ENCODE results near the gene APIP.

Gene APIP

DNA sequence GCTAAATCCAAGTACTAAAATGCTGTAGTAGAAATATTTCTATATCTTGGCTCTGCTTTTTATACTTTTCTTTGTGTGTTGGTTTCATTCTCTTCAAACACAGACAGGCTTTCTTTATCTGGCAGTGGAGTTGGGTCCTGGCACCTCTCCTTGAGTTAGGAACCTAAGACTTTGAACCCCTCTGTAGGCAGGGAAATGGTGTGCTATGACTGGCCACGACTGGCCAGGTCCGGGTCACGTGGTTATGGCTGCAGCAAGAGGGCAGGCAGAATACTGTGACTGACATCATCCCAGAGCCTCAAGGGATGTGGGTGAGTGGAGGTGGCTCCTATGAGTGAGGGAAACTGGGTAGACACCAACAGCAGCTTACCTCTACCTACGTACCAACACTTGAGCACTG is 42.0 kb downstream of the APIP start:
- Histone ChIP-seq H3K9me3 (ENCODE audit: insufficient read depth, low read depth, low read length) (no peaks in the 10 kb centered on the region), H3K4me1 (ENCODE audit: insufficient read depth, low read length) (no peaks in the 10 kb centered on the region), H3K36me3 (ENCODE audit: insufficient read depth, low read depth, low read length) (peaks cover 15% of the 10 kb centered on the region), H3K4me3 (ENCODE audit: low read length) (no peak overlapping the region), H3K27me3 (ENCODE audit: insufficient read depth, low read length) (no peaks in the 10 kb centered on the region), H3K9ac (ENCODE audit: low read depth, low read length) (no peak overlapping the region), H3K27ac (ENCODE audit: low read length) (no peak overlapping the region)

DNA sequence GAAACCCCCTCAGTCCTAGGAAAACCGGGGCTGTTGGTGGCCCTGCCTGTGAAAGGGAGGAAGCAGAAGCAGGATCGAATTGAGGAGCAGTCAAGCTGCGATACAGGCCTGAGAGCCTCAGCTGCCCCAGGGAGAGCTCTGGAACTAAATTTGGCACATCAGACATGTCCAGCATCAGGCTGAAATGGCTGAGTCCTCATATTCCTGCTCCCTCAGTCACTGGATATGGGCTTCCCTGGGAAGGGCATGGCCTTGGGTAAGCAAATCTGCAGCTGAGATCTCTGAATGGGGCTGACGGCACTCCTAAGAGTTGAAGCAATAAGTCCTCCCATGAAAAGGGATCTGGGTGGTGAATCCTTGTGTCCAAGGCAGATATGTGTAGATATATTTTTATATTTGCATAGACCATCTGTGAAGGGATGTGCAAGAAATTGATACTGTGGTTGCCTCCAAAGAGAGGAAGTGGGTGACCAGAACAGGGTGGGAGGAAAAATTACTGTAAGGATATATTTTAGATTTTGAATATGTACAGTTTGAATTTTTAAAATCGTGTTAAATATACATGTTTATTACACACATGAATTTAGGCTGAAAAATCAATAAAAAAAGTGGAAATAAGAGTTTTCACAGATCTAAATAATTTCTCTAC is 45.5 kb downstream of the APIP start:
- no peaks in the 10 kb centered on the region for H3K4me1 ChIP-seq (ENCODE audit: insufficient read depth, low read length)
- no peaks in the 10 kb centered on the region for H3K36me3 ChIP-seq (ENCODE audit: insufficient read depth, low read depth, low read length)
- H3K27me3 ChIP-seq (ENCODE audit: insufficient read depth, low read length): no peaks in the 10 kb centered on the region
- no peaks in the 10 kb centered on the region for H3K9me3 ChIP-seq (ENCODE audit: insufficient read depth, low read depth, low read length)
- no peak overlapping the region for H3K9ac ChIP-seq (ENCODE audit: low read depth, low read length)
- H3K27ac ChIP-seq (ENCODE audit: low read length): no peak overlapping the region
- no peak overlapping the region for H3K4me3 ChIP-seq (ENCODE audit: low read length)

DNA sequence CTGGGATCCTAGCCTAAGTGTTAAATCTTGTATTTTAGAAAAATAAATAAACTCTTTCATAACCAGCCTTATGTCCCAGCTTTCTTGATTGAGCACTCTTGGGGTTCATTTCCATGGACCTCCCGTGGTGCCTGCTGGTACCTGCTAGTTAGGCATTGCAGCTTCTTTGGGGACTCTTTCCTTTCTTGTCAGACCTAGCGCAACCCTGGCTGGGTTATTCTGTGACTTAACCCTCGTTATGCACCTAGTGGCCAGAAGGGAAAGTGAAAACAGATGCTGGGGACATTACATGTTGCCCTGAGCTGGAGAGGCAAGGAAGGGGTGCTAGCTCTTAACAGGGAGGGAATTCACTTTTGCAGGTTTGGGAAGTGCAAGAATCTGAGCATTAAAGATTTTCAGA is 46.8 kb downstream of the APIP start:
- Histone ChIP-seq H3K27me3 (ENCODE audit: insufficient read depth, low read length) (no peaks in the 10 kb centered on the region), H3K36me3 (ENCODE audit: insufficient read depth, low read depth, low read length) (no peaks in the 10 kb centered on the region), H3K4me1 (ENCODE audit: insufficient read depth, low read length) (no peaks in the 10 kb centered on the region), H3K9ac (ENCODE audit: low read depth, low read length) (no peak overlapping the region), H3K27ac (ENCODE audit: low read length) (no peak overlapping the region), H3K4me3 (ENCODE audit: low read length) (no peak overlapping the region), H3K9me3 (ENCODE audit: insufficient read depth, low read depth, low read length) (no peaks in the 10 kb centered on the region)

DNA sequence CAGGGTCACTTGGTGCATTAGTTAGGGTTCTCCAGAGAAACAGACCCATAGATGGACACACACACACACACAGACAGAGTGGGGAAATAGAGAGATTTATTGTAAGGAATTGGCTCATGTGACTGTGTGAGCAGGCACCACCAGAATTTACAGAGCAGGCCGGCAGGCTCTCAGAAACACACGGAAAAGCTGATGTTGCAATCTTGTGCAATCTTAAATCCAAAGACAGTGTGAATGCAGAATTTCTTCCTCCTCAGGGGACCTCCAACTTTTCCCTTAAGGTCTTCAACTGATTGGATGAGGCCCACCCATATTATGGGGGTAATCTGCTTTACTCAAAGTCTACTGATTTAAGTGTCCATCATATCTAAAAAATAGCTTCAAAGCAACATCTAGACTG is 49.8 kb downstream of the APIP start:
- H3K36me3 ChIP-seq (ENCODE audit: insufficient read depth, low read depth, low read length): no peaks in the 10 kb centered on the region
- no peak overlapping the region for H3K27ac ChIP-seq (ENCODE audit: low read length)
- no peak overlapping the region for H3K4me3 ChIP-seq (ENCODE audit: low read length)
- no peaks in the 10 kb centered on the region for H3K9me3 ChIP-seq (ENCODE audit: insufficient read depth, low read depth, low read length)
- H3K4me1 ChIP-seq (ENCODE audit: insufficient read depth, low read length): no peaks in the 10 kb centered on the region
- H3K27me3 ChIP-seq (ENCODE audit: insufficient read depth, low read length): no peaks in the 10 kb centered on the region
- no peak overlapping the region for H3K9ac ChIP-seq (ENCODE audit: low read depth, low read length)

GRCh38 chr11:34865261-34865660 is 50.9 kb downstream of the APIP start:
- no peaks in the 10 kb centered on the region for H3K4me1 ChIP-seq (ENCODE audit: insufficient read depth, low read length)
- H3K27ac ChIP-seq (ENCODE audit: low read length): no peak overlapping the region
- H3K9ac ChIP-seq (ENCODE audit: low read depth, low read length): no peak overlapping the region
- H3K27me3 ChIP-seq (ENCODE audit: insufficient read depth, low read length): no peaks in the 10 kb centered on the region
- H3K36me3 ChIP-seq (ENCODE audit: insufficient read depth, low read depth, low read length): no peaks in the 10 kb centered on the region
- no peak overlapping the region for H3K4me3 ChIP-seq (ENCODE audit: low read length)
- H3K9me3 ChIP-seq (ENCODE audit: insufficient read depth, low read depth, low read length): no peaks in the 10 kb centered on the region

DNA sequence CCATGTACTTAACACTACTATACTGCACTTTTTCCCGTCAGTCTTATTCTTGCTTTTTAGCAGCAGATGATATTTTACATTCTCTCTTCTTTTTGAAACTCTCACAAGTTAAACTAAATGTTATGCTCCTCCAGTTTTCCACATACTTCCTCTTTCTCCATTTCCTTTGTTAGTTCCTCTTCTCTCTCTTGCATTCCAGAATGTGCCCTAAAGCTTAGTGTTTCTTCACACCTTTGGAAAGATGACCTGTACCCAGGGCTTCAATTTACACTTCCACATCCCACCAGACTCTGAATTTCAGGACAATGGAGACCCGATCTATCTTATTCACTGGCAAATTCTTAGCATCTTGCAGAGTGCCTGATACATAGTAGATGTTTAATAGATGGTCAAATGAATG is 51.8 kb downstream of the APIP start:
- H3K9me3 ChIP-seq (ENCODE audit: insufficient read depth, low read depth, low read length): no peaks in the 10 kb centered on the region
- H3K4me1 ChIP-seq (ENCODE audit: insufficient read depth, low read length): no peaks in the 10 kb centered on the region
- H3K27me3 ChIP-seq (ENCODE audit: insufficient read depth, low read length): no peaks in the 10 kb centered on the region
- no peak overlapping the region for H3K4me3 ChIP-seq (ENCODE audit: low read length)
- H3K27ac ChIP-seq (ENCODE audit: low read length): no peak overlapping the region
- H3K36me3 ChIP-seq (ENCODE audit: insufficient read depth, low read depth, low read length): no peaks in the 10 kb centered on the region
- H3K9ac ChIP-seq (ENCODE audit: low read depth, low read length): no peak overlapping the region

GRCh38 chr11:34863048-34863447 is 53.1 kb downstream of the APIP start:
- Histone ChIP-seq H3K4me3 (ENCODE audit: low read length) (no peak overlapping the region), H3K9ac (ENCODE audit: low read depth, low read length) (no peak overlapping the region)

DNA sequence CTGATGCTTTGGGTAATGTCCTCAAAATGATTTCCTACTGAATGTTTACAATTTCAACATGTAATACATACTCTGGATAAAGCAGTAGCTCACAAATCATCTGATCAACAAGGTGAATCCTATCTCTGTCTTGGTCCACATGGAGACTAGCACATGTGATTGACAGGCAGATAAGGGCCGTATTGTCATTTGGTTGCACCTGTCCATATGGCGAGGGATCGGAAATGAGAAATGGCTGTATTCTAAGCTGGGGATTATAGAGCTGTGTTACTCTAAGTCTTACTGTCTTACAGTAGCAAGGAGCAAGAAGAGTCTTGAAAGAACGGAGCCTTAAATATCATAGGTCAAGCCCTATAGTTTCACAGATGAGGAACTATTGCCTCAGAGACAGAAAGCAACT is 55.7 kb downstream of the APIP start:
- Histone ChIP-seq H3K4me1 (ENCODE audit: insufficient read depth, low read length) (no peaks in the 10 kb centered on the region; the same call in 1 of the 2 replicates), H3K27ac (ENCODE audit: low read length) (no peak overlapping the region)

More at GRCh38 chr11:34863048-34863447, 53.1 kb downstream of the APIP start:
- H3K27me3 ChIP-seq (ENCODE audit: insufficient read depth, low read length): no peaks in the 10 kb centered on the region
- no peaks in the 10 kb centered on the region for H3K36me3 ChIP-seq (ENCODE audit: insufficient read depth, low read depth, low read length)
- H3K4me1 ChIP-seq (ENCODE audit: insufficient read depth, low read length): no peaks in the 10 kb centered on the region
- H3K9me3 ChIP-seq (ENCODE audit: insufficient read depth, low read depth, low read length): no peaks in the 10 kb centered on the region
- no peak overlapping the region for H3K27ac ChIP-seq (ENCODE audit: low read length)

DNA sequence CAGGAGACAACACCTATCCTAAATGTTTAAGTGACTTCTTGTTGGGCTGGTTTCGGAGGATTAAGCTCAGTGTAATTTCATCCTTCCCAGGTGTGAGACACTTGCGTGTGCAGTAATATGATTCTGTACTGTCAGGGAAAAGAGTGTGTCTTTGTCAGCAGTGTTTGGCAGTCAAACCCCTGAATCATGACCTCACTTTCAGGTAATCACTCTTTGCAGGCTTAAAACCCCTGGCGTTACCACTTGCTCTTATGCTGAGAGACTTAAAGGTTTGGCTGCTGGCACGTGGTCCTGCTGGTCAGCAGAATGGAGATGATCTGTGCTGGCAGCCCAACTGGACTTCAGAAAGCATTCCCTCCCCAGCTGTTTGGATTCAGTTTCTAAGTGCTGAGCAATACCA is 56.1 kb downstream of the APIP start:
- Histone ChIP-seq H3K9ac (ENCODE audit: low read depth, low read length) (no peak overlapping the region), H3K27me3 (ENCODE audit: insufficient read depth, low read length) (no peaks in the 10 kb centered on the region), H3K4me1 (ENCODE audit: insufficient read depth, low read length) (no peaks in the 10 kb centered on the region; the same call in 1 of the 2 replicates), H3K36me3 (ENCODE audit: insufficient read depth, low read depth, low read length) (no peaks in the 10 kb centered on the region), H3K4me3 (ENCODE audit: low read length) (no peak overlapping the region), H3K27ac (ENCODE audit: low read length) (no peak overlapping the region), H3K9me3 (ENCODE audit: insufficient read depth, low read depth, low read length) (no peaks in the 10 kb centered on the region)

More for the DNA sequence above, 55.7 kb downstream of the APIP start:
- H3K9me3 ChIP-seq (ENCODE audit: insufficient read depth, low read depth, low read length): no peaks in the 10 kb centered on the region
- H3K27me3 ChIP-seq (ENCODE audit: insufficient read depth, low read length): no peaks in the 10 kb centered on the region
- no peak overlapping the region for H3K9ac ChIP-seq (ENCODE audit: low read depth, low read length)
- no peak overlapping the region for H3K4me3 ChIP-seq (ENCODE audit: low read length)
- no peaks in the 10 kb centered on the region for H3K36me3 ChIP-seq (ENCODE audit: insufficient read depth, low read depth, low read length)

GRCh38 chr11:34859496-34859895 is 56.7 kb downstream of the APIP start:
- no peak overlapping the region for H3K4me3 ChIP-seq (ENCODE audit: low read length)
- H3K27me3 ChIP-seq (ENCODE audit: insufficient read depth, low read length): no peaks in the 10 kb centered on the region
- no peaks in the 10 kb centered on the region for H3K9me3 ChIP-seq (ENCODE audit: insufficient read depth, low read depth, low read length)
- H3K36me3 ChIP-seq (ENCODE audit: insufficient read depth, low read depth, low read length): no peaks in the 10 kb centered on the region
- no peaks in the 10 kb centered on the region; the same call in 1 of the 2 replicates for H3K4me1 ChIP-seq (ENCODE audit: insufficient read depth, low read length)
- H3K9ac ChIP-seq (ENCODE audit: low read depth, low read length): no peak overlapping the region
- no peak overlapping the region for H3K27ac ChIP-seq (ENCODE audit: low read length)

DNA sequence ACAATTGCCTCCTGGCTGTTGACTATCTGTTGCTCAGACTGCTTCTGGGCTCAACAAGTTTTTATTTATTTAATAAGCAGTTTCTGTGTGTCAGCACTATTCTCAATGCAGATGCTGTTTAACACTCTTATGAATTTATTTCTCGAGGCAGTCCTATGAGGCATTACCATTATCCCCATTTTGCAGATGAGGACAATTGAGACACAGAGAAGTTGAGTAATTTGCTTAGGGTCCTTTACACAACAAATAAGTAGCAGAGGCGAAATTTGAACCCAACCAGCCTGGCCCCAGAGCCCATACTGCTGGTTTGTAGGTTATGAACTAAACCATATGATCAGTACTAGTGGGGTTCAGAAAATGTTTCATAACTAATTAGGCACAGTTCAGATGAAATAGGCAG is 58.7 kb downstream of the APIP start:
- Histone ChIP-seq H3K9me3 (ENCODE audit: insufficient read depth, low read depth, low read length) (no peaks in the 10 kb centered on the region), H3K4me3 (ENCODE audit: low read length) (no peak overlapping the region), H3K27ac (ENCODE audit: low read length) (no peak overlapping the region), H3K27me3 (ENCODE audit: insufficient read depth, low read length) (no peaks in the 10 kb centered on the region), H3K4me1 (ENCODE audit: insufficient read depth, low read length) (no peaks in the 10 kb centered on the region; the same call in 1 of the 2 replicates), H3K36me3 (ENCODE audit: insufficient read depth, low read depth, low read length) (no peaks in the 10 kb centered on the region; the same call in 1 of the 2 replicates), H3K9ac (ENCODE audit: low read depth, low read length) (no peak overlapping the region)

DNA sequence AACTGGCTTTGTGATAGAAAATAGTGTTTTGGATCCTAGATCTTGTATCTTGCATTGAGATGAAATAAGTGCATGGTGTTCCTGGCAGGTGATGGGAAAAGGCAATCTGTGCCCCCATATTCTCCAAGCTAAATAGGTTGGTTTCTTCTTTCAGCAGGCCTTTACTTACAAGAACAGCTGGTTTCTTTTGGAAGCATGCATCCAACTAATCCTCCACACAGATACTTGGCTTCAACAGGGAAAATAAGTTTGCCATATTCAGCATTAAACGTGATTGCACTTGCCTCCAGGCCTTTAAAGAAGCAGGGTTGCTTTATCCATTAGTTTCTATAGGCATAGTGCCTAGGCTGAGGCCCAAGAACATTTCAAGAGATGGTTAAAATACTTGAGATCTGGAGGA is 59.9 kb downstream of the APIP start:
- no peak overlapping the region for H3K27ac ChIP-seq (ENCODE audit: low read length)
- H3K27me3 ChIP-seq (ENCODE audit: insufficient read depth, low read length): no peaks in the 10 kb centered on the region
- no peaks in the 10 kb centered on the region; the same call in 1 of the 2 replicates for H3K4me1 ChIP-seq (ENCODE audit: insufficient read depth, low read length)
- H3K9me3 ChIP-seq (ENCODE audit: insufficient read depth, low read depth, low read length): no peaks in the 10 kb centered on the region
- H3K36me3 ChIP-seq (ENCODE audit: insufficient read depth, low read depth, low read length): no peaks in the 10 kb centered on the region; the same call in 1 of the 2 replicates
- H3K4me3 ChIP-seq (ENCODE audit: low read length): no peak overlapping the region
- no peak overlapping the region for H3K9ac ChIP-seq (ENCODE audit: low read depth, low read length)
